Activated CD8-positive, alpha-beta memory T cell treated with anti-CD3 and anti-CD28 coated beads, Interleukin-2, amount 50 U/mL, for 1 hour (primary cell): ENCODE results near the gene COL5A3.
"Not testable (repeated sequence)": the region's sequence is repeated elsewhere in the genome, so short reads cannot be mapped to it uniquely, and the experiment has no call there.

Source experiments
- DNase-seq: peaks from one replicate; pipeline ENCODE4 v3.0.0-alpha.2; 2020; ENCODE audit errors: extremely low read depth

Gene COL5A3

DNA sequence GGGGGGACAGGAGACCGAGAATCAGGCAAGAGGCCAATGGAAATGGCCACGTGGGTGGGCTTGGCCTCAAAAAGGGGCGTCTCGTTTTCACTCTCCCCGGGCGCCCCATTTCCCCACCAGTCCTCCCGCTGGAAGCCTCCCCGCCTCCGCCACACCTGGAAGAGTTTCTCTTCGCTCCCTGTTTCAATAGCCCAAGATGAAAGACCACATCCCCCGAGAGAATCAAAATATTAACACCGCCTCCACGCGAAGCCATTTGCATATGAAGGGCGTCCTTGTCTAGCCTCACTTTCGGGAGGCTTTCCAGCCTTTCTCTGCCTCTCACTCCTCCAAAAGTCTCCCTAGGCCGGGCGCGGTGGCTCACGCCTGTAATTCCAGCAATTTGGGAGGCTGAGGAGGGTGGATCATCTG is 73.3 kb downstream of the COL5A3 start:
- DNase-seq = no peak

DNA sequence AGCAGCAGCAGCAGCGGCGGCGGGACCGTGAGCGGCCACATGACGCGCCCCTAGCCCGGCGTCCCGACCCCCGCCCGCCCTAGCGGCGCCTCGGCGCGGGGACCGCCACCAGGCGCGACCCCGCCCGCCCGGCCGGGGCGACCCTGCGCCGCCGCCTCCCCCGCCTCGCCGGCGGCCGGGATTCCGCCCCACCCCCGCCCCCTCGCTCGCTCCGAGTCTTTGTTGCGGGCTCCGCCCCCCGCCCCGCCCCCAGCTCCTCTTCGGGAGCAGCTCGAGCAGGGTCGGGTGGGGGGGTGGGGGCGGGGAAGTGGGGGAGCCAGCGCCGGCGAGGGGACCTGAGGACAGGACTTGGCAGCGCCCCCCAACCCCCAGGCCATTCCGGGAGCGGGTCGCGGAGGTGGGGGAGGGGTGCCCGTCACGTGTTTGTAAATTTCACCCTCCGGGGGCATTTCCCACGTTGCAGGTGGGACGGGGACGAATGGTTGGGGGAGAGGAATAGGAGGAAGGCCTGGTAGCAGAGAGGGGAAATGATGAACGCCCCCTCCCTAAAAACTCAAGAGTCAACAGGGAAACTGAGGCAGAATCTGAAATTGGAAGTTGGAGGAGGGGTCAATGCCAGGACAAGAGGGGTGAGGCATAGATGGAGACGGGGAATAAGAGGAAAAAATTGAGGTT is 73.8 kb downstream of the COL5A3 start, which contains the start of gene OLFM2:
TSS of gene OLFM2 (minus strand) at position 190 of the 675 bp plus-strand sequence. CDS start at position 41, 149 bp downstream.
- DNase-seq = no peak

DNA sequence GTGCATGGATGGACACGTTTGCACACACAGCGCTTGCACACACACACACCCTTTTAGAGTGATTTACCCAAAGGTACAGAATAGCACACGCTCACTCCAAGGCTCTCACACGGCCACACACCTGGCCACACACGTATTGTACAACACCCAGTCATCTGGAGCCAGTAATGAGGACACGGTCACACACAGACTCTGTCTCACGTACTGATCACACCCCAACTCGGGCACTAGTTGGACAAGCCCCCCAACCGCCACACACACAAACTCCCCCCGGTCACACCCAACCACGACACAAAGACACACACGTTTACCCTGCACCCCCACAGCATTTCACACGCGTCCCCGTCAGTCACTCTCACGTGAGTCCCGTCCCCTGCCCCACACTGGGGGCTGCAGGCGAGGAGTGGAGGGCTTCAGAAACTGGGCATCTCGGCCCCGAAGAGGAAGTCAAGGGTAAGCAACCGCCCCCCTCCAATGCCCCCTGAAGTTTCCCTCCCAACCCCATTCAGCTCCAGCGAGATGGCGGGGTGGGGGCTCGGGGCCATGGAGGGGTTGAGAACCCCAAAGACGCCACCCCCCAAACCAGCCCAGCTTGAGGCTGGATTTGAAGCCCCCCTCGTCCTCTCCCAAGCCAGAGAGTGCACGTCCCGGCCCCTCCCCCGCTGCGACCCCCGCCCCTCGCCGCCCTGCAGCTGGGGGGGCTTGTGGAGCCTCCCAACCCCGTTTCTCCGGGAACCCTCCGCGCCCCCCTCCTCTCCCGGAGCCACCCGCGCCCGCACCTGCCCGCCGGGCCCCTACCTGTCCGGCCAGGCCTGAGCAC is 74.6 kb downstream of the COL5A3 start:
- DNase-seq = no peak

DNA sequence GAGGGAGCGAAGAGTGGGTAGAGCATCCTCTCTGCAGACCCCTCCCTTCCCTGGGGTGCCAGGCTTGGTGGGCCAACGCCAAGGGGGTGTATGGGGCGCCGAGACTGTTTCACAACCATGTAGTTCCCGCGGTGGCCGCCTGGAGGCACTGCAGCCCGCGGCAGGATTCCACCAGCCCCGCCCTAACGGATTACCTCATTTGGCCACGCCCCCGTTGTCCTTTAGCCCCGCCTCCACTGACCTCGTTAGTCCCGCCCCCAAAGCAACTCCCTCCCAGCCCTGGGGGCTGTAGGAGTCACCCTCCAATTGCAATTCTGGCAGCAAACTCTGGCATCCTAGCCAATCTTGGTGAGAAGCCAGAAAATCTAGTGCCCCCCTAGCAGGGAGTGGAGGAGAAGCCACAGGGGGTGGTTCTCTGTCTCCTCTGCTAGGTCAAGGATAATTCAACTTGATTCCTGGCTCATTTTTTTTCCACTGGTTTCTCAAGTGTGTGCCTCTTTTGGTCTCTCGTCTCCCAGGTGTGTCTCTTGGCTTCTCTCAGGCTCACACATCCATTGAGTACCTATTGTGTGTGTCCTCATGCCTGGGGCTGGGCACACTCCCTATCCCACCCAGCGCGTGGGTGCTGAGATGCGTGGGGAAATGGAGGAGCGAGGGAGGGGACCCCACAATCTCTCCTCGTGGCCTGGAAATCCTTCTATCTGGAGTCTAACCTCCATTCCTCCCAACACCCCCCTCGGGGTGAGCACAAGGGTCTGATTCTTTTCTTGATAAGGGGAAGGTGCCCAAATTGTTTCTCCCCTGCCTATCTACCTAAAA is 76.0 kb downstream of the COL5A3 start:
- DNase-seq = peak; percentile 40

DNA sequence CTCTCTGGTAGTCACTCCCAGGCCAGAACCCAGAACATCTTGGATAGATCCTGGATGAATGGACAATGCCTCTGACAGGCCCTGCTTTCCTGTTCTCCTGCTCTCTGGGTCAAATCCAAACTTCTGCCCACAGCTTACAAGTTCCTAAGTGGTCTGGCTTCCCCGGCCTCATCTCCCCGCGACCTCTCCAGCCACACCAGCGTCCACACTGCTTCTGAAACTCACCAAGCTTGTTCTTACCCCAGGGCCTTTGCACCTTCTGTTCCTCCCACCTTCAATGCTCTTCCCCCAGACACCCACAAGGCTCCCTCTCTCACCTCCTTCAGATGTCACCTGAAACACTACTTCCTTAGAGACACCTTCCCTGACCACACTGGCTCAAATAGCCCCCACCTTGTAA is 77.5 kb downstream of the COL5A3 start:
- DNase-seq = no peak

DNA sequence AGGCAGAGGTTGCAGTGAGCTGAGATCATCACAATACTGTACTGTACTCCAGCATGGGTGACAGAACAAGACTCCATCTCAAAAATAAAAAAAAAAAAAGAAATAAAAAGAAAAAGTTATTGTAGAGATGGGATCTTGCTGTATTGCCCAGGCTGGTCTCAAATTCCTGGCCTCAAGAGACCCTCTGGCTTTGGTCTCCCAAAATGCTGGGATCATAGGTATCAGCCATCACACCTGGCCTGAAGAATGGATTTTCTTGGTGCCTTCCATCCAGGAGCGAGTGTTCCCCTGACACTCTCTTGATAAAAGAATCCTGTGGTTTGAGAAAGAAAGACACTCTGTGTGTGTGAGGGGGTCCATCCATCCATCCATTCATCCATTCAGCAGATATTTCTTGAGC is 78.7 kb downstream of the COL5A3 start:
- DNase-seq = no peak

DNA sequence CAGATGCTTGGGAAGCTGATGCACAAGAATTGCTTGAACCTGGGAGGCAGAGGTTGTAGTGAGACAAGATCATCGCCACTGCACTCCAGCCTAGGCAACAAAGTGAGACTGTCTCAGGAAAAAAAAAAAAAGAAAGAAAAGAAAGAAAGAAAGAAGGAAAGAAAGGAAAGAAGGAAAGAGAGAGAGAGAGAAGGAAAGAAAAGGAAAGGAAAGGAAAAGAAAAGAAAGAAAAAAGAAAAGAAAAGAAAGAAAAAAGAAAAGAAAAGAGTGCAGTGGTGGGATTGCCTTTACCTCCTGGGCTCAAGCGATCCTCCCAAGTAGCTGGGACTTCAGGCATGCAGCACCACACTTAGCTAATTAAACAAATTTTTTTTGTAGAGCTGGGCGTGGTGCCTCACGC is 86.9 kb downstream of the COL5A3 start:
- DNase-seq = no peak

DNA sequence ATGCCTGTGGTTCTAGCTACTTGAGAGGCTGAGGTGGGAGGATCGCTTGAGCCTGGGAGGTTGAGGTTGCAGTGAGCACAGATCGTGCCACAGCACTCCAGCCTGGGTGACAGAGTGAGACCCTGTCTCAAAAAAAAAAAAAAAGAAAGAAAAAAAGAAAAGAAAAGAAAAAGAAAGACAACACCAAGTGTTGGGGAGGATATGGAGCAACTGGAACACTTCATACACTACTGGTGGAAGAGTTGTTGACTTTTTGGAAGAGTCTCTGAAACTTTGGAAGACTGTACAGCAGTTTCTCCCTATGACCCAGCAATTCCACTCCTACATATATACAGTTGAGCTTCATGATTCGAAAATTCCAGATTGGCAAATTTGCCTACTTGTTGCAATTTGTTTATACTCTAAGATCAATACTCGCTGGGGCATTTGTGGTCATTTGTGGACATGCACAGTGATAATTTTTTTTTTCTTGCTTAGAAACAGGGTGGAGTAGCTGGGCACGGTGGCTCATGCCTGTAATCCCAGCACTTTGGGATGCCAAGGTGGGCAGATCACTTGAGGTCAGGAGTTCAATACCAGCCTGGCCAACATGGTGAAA is 87.4 kb downstream of the COL5A3 start:
- not testable (repeated sequence) for DNase-seq

DNA sequence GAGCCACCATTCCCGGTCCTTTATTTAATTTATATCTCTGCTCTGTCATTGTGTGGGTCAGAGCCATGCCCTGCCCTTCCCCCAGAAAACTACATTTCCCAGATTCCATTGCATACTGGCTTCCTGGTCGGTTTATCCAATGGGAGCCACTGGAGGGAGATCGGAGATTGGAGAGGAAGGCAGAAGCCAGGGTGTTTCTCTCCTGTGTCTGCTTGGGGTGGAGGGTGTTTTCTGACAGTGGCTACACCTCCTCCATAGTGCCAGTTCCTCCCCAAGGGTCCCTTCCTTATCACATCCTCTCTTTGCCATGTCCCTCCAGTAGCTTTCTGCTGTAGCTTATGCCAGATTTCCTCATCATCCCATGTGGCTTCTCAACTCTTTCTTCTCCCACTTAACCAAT is 93.0 kb downstream of the COL5A3 start:
- DNase-seq = no peak

DNA sequence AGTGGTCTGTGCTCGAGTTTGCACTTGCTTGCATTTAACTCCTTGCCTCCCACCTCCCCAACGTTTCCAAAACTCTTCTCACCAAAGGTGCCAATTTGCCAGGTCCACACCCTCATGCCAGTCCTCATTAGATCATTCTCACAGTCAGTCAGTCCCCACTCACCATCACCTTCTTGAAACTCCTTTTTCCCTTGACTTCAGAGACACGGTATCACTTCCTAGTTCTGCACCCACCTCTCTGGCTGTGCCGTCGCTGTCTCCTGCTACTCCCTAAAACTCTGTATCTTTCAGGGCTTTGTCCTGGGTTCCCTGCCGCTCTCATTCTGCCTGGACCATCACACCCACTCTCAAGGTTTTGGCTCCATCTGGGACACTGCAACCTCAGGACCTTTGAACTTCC is 93.6 kb downstream of the COL5A3 start:
- DNase-seq = no peak

DNA sequence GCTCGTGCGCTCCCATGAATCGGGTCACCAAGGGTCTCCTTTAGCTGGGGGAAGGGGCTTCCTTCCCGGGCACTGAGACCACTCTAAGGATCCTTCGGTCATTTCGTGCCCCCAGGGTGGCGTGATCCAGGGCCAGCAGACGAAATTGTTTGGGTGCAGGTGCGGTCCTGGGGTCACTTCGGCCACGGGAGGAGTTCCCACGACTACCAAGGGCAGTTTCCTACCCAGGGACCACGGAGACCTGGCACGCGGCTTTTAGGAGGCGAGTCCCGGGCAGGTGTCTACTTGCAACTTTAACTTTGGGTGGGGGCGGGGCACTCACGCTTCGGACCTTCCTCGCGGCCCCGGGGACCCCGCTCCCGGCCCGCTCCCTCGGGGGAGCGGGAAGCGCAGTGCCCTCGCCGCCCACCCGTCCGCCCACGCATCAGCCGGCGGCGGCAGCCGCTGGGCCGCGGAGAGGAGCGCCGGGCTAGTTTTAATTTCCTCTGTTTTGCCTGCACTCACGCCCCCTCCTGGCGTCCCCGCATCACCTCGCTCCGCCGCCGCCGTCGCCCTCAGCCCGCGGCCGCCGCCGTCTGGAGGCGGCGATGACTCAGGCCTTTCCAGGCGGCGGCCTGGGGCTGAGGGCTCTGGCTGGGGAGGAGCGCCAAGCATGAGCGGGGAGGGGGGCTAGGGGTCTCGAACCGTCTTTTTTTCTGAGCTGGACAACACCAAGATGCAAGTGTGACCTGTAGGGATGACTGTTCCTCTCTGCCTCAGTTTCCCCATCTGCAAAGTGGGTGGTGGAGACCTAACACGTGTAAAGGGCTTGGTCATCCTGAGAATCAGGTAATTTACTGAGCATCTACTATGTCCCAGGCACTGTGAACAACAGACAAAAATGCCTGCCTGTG is 95.7 kb downstream of the COL5A3 start:
- peak; percentile 52 for DNase-seq

DNA sequence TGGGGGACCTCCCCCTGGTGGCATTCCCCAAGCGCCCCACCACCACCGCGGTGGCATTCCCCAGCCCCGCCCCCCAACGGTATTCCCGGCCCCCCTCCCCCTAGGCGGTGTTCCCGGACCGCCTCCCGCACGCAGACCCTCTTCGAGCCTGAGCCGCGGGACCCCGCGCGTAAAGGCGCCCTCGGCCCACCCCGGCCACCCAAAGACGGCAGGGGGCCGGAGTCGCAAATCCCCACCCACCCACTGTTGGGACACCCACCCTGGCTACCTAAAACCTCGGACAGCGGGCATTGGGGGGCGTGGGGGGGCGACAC is 96.3 kb downstream of the COL5A3 start:
- DNase-seq = no peak

DNA sequence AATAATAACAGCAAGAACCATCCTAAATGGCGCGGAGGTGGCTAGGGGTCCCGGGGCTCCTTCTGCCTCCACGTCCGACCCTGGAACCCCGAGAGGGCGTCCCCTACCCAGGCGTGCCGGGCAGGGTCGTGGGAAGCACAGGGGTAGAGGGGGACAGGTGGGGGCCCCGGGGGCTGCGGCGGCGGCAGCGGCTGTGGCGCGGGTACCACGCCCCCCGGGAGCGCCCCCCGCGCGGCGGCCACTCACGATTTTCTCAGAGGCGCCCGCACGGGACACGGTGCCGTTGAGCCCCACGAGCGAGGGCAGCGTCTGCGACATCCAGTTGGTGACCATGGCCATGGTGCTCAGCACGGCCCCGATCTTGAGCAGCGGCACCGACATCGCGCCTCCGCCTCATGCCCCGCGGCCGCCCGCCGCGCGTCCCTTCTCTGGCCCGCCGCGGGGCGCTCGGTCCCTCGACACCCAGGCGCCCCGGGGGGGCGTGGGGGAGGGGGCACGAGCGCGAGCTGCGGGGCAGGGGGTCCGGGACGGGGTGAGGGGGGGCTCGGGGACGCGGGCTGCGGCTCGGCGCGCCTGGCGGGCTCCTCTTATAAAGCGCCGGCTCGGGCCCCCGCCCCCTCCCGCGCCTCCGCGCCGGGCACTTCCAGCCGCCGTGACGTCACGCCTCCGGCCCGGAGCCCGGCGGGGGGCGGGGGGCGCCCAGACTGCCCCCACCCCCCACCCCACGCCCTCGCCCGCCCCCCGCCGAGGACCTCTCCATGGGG is 96.9 kb downstream of the COL5A3 start:
- DNase-seq = no peak

DNA sequence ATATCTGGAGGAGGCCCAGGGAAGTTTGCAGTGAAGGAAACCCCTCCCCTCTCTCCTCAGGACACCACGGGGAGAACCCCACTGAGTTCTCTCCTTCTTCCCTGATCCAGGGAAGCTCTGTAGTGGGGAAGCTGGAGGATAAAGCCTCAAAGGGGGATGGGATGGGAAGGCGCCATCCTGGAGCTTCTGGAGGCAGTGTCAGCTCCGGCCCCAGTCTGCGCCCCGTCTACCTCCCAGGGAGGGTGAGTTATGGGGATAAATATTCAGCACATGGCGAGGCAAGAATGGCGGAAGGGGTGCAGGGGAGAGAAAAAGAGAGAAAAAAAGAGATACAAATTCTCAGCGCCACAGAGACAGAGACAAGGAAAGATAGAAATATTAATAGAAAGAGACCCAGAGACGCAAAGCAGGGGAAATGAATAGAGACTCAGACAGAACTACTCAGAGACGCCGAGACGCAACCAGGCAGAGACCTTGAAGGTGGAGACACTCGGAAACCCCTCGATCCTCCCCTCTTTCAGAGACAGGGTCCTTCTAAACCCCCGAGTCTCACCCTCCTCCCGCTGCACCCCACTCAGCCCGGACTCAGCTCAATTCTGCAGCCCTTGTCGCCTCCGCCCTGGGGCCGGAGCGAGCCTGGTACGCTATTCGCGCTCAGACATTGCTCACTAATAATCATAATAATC is 97.6 kb downstream of the COL5A3 start:
- no peak for DNase-seq

DNA sequence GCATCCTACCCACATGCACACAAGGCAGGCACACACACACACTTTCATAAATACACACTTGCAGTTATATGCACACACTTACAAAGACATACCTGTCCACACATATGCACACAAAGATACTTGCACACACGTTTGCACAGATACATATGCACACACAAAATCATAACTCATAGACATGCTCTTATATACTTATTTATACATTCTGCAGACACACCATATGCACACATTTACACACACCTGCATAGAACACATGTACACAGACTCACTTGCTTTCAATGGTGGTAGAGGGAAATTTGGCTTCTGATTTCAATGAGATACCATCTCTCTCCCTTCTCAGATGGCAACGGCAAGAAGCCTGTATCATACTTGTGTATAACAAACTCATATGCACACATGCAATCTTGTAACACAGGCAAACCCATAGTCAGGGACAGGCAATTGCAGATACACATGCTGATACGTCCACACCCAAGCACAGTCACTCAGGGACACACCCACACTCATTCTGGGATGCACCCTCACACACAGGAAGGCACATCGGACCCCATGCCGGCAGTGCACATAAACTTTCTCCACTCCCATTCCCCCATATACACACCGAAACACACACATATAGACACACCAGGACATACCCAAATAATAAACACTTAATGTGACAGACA is 98.6 kb downstream of the COL5A3 start:
- DNase-seq = no peak

DNA sequence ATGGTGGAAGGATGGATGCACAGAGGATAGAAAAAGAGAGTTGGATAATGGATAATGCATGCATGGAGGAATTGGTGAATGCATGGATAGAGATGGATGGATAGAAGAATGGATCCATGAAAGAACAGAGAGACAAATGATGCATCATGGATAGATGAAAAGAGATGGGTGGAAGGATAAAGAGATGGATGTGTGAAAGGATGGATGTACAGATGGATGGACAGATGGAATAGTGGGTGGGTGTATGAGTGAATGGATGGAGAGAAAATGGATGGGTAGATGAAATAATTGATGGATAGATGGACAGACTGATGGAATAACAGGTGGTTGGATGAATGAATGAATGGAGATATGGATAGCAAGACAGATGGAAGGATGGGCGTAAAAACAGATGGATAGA is 99.7 kb downstream of the COL5A3 start:
- no peak for DNase-seq
